NCI-H187 treated with DMSO at 0.1 percent for 48 hours (cell line): ENCODE data around the gene KPNB1.

Source experiments
- DNase-seq: peaks from one replicate; lab custom pipeline; 2025; lab: John Stamatoyannopoulos, UW

The KPNB1 gene

GRCh38 chr17:47636273-47637030, 13.3 kb upstream of the KPNB1 start:
- no peak for DNase-seq

DNA sequence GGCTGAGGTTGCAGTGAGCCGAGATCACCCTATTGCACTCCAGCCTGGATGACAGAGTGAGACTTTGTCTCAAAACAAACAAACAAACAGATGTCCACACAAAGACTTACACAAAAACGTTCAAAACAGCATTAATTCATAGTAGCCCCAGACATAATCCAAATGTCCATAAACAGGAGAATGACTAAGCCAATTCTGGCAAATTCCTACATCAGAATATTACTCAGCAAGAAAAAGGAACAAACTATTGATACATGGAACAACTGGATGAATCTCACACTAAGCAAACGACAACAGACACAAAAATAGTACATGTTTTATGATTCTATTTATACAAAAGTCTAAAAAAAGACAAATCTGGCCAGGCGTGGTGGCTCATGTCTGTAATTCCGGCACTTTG, 10.8 kb upstream of the KPNB1 start:
- DNase-seq: no peak

GRCh38 chr17:47640076-47640475, 9.6 kb upstream of the KPNB1 start:
- no peak for DNase-seq

DNA sequence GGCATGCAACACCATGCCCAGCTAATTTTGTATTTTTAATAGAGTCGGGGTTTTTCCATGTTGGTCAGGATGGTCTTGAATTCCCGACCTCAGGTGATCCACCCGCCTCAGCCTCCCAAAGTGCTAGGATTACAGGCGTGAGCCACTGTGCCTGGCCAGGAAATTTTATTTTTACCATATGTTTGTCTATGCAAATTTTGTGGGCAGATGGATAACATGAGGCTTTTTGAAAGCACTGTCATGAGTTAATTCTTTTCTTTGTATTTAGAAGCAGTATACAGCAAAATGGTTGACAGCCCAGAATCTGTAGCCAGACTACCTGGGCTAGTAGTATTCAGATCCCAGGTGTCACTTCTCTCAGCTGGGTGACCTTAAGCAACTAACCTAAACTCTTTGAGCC, 8.5 kb upstream of the KPNB1 start:
- DNase-seq: no peak

DNA sequence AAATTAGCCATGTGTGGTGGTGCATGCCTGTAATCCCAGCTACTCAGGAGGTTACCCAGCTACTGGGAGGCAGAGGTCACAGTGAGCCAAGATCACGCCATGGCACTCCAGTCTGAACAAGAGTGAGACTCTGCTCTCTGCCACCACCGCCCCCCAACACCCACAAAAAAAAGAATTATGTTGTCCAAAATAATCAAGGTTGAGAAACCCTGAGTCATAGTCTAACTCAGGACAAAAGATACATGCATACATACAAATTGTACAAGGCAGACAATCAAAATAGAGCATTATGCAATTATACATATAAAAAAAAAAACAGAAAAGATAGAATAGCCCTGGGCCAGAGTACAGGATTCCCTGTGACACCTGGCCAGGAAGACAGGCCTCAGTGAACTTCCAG, 6.6 kb upstream of the KPNB1 start:
- no peak for DNase-seq

GRCh38 chr17:47644324-47644723, 5.4 kb upstream of the KPNB1 start:
- DNase-seq: no peak

GRCh38 chr17:47649972-47650524, 329 bp downstream of the KPNB1 start:
- no peak for DNase-seq

DNA sequence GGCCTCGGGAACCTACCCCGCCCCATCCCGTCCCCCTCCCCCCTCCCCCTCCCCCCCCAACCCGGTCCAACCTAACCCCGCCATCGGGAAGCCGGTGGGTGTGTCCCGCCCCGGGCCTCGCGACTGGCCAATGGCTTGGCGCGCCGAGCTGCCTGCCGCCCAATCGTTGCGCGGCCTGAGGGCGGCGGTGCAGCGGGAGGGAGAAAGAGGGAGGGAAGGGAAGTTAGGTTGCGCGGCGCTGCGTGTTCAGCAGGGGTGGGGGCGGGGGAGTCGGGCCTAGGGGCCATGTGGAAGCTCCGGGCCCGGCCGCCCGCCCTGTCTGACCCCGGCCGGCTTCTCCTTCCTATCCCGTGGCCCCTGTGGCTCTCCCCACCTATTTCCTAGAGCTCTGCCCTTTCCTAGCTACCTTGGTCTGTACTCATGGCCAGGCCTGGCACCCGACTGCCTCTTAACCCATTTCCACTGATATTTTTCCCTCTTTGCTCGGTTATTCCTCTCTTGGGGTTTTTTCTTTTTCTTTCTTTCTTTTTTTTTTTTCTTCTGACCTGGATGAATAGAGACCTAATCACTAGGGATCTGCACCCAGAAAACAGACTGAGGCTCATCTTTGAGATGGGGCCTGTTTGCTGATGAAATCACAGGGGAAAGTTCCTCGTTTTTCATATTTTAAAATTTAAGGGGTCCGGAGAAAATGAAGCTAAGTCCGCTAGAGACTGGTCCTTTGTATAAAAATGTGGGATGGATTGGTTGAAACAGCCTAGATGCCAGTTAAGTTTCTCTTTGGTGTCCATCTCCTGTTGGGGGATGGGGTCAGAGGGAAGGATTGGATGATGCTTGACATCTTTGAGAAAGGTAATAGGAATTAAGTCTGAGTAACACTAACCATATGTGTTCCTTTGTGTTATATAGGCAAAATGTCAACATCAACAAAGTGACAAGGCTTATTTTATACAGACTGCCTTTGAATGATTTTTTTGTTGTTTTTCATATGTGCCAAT, 1.1 kb downstream of the KPNB1 start:
- DNase-seq: peak; percentile 73

DNA sequence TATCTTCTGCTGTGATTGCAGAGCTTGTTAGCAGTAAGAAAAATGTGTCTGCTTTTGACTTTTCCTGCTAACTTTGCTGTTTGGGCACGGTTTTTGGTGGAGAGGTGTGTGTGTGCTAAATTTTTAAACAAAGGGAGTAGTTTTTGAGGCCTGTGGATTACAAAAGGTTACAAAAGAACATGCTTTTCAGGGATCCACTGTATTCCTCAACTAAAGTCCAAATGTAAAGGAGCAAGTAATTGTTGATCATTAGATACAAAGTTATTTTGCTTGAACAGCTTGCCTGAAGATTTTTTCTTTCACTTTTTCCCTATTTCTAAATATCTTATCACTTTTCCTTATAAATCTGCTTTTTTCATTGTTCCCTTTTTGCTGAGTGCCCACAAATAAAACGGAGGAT, 2.0 kb downstream of the KPNB1 start:
- no peak for DNase-seq

DNA sequence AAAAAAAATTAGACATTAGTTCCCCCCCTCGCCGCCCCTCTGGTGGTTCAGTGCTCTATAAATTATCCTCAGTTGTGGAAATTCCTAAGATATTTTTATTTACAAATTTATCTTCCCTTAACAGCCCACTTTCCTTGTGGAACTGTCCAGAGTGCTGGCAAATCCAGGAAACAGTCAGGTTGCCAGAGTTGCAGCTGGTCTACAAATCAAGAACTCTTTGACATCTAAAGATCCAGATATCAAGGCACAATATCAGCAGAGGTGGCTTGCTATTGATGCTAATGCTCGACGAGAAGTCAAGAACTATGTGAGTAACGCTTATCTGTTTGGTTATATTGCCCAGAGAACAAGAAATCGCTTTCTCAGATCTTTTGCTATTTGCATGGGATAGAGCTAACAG, 2.9 kb downstream of the KPNB1 start:
- no peak for DNase-seq

- no peak for DNase-seq
Observed at GRCh38 chr17:47653442-47653841, 3.7 kb downstream of the KPNB1 start.

GRCh38 chr17:47654991-47655390, 5.3 kb downstream of the KPNB1 start:
- DNase-seq: no peak

DNA sequence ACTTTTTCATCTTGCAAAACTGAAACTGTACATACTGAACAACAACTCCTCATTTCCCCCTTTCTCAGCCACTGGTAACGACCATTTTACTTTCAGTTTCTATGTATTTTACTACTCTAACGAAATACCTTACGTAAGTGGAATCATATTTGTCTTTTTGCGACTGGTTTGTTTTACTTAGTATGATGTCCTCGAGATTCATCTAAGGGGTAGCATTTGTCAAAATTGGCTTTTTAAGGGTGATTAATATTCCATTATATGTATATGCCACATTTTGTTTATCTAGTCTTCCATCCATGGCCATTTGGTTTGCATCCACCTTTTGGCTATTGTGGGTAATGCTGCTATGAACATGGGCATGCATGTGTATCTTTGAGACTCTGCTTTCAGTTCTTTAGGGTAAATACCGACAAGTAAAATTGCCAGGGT, 10.4 kb downstream of the KPNB1 start:
- DNase-seq: no peak

DNA sequence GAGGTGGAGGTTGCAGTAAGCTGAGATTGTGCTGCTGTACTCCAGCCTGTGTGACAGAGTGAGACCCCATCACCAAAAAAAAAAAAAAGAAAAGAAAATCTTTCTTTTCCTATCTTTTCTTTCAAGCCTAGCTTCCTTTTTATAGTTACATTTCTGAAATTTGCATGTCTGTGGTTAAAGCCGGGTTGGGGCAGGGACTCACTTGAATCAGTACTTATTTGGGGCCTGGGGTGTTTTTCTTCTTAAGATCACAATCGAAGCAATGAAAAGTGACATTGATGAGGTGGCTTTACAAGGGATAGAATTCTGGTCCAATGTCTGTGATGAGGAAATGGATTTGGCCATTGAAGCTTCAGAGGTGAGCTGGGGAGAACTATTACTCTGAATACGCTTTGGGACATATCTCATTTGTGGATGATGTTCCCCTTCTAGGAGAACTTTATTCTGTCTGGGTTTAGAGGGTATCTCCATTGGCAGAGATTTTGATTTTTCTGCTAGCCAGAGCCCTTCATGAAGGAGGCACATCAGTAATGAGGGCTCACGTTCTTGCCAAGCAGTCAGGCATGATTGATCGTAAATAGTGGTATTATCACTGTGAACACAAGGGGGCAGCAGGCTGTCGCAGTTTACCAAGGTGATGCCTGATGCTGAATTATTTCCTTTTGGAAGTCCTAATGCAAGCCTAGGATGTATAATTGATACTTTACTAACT, 14.3 kb downstream of the KPNB1 start:
- peak; percentile 11 for DNase-seq

GRCh38 chr17:47664624-47664941, 14.9 kb downstream of the KPNB1 start:
- DNase-seq: no peak

DNA sequence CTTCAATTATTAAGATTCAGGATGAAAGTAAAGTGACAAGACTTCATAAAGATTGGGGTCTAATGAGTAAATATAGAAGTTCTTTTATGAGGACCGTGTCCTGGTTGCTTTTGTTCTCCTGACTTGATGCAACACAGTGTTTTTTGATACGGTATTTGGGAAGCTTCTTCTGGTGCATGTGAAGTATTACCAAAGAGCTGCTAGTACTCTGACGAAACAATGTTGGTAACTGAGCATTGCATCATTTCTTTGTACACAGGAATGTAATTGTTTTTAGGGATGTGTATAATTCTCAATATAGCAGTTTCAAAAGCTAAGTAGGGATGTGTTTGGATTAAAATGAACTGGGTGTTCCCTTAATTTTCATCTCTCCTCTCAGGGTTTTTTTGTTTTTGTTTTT, 15.9 kb downstream of the KPNB1 start:
- no peak for DNase-seq

- DNase-seq: no peak
Observed at GRCh38 chr17:47669081-47669480, 19.4 kb downstream of the KPNB1 start.

GRCh38 chr17:47670064-47670463, 20.3 kb downstream of the KPNB1 start:
- no peak for DNase-seq

DNA sequence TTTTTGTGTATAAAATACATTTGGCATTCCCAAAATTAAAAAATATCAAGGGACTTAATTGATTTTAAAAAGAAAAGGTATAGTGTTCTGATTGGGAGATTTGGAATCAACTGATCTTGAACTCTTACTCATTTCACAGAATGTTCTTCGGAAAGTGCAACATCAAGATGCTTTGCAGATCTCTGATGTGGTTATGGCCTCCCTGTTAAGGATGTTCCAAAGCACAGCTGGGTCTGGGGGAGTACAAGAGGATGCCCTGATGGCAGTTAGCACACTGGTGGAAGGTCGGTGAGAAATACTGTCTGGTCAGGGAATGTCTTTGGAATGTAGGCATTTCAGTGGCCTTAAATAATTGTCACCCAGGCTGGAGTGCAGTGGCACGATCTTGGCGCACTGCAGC, 24.8 kb downstream of the KPNB1 start:
- DNase-seq: no peak

DNA sequence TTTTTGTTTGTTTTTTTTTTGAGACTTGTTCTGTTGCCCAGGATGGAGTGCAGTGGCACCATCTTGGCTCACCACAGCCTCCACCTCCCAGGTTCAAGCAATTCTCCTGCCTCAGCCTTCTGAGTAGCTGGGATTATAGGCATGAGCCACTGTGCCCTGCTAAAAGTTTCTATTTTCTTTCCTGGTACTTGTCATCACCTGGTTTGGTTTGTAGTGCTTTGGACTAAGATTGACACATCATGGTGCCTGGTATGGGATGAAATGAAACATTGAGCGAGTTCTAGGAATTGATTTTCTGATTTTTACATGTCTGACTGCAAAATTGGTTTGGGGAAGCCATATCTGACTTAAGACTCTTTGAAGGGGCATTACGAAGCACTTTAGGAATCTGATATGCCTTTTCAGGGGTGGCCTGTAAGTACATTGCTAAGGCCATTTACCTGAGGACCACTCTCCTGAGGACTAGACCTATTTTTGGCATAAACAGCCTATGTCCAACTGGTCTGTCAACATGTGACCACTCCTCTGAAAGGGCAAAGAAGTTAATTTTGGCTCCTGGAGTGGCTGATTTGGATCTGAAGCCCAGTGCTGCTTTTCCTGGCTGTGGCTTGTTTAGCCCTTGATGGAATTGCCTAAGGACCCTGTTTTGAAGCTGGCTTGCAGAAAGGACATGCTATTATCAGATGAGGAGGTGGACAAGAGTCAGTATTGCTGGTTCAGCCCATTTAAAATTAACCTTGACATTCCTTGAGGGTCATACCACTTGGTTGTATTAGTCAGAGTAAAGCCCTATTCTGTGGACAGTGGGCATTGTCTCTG, 25.9 kb downstream of the KPNB1 start:
- no peak for DNase-seq

DNA sequence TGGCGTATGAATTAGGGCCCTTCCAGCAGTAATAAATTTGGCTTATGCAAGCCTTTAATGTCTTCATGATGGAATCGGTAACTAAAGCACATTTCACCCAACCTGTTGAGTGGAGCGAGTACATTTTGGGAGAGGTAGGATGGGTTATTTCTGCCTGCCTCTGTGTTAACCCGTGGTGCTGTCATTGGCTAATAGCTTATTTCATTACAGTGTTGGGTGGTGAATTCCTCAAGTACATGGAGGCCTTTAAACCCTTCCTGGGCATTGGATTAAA, 26.4 kb downstream of the KPNB1 start:
- DNase-seq: no peak
